ENCODE data around the gene AUNIP.
A peak's percentile ranks its signal among the peaks of the same experiment; 100 is the strongest.

AUNIP gene

GRCh38 chr1:25888426-25888987 is 29.2 kb upstream of the AUNIP start:
- DNase-seq: no peak

GRCh38 chr1:25885602-25886001 is 26.3 kb upstream of the AUNIP start:
- no peak for DNase-seq

- DNase-seq: no peak
Observed at GRCh38 chr1:25881266-25881665, 22.0 kb upstream of the AUNIP start.

- DNase-seq: no peak
Observed at GRCh38 chr1:25880518-25880917, 21.3 kb upstream of the AUNIP start.

- DNase-seq: no peak
Observed at GRCh38 chr1:25879675-25880074, 20.4 kb upstream of the AUNIP start.

GRCh38 chr1:25878690-25879089 is 19.4 kb upstream of the AUNIP start:
- no peak for DNase-seq

- no peak for DNase-seq
Observed at GRCh38 chr1:25877155-25877554, 17.9 kb upstream of the AUNIP start.

GRCh38 chr1:25876693-25877077 is 17.4 kb upstream of the AUNIP start:
- no peak for DNase-seq

GRCh38 chr1:25875856-25876692 is 16.8 kb upstream of the AUNIP start:
- no peak for DNase-seq

- DNase-seq: peak; percentile 68
Observed at GRCh38 chr1:25875154-25875855, 16.0 kb upstream of the AUNIP start, which contains the start of gene PAQR7. Gene PAQR7 (minus strand): TSS chr1:25875708. CDS start chr1:25863839, 11,869 bp downstream.

GRCh38 chr1:25874635-25875153 is 15.4 kb upstream of the AUNIP start:
- no peak for DNase-seq

- no peak for DNase-seq
Observed at GRCh38 chr1:25874209-25874608, 15.0 kb upstream of the AUNIP start.

GRCh38 chr1:25873120-25873519 is 13.9 kb upstream of the AUNIP start:
- DNase-seq: no peak

- no peak for DNase-seq
Observed at GRCh38 chr1:25872713-25873112, 13.5 kb upstream of the AUNIP start.

GRCh38 chr1:25871704-25872494 is 12.6 kb upstream of the AUNIP start:
- no peak for DNase-seq

- no peak for DNase-seq
Observed at GRCh38 chr1:25871086-25871703, 11.9 kb upstream of the AUNIP start.

- DNase-seq: no peak
Observed at GRCh38 chr1:25870614-25871013, 11.4 kb upstream of the AUNIP start.

GRCh38 chr1:25869909-25870606 is 10.8 kb upstream of the AUNIP start:
- no peak for DNase-seq

- DNase-seq: no peak
Observed at GRCh38 chr1:25867210-25867991, 8.1 kb upstream of the AUNIP start.

- DNase-seq: no peak
Observed at GRCh38 chr1:25866288-25866687, 7.0 kb upstream of the AUNIP start.

GRCh38 chr1:25864434-25864833 is 5.2 kb upstream of the AUNIP start:
- DNase-seq: no peak

All from NCI-H1092 treated with DMSO at 0.1 percent for 48 hours (cell line).